Lung (tissue), 12 donors: ENCODE measurements around the gene PXN. TPM values are rescaled to one million over a fixed set of nuclear protein-coding genes. Genes with fewer than 3 reads are reported as not detected.

ENCODE experiments used
- ATAC-seq: fragments of 200-7000 bp; cut with Tn5 transposase; one replicate; pipeline ENCODE4 v1.9.1; 2020; ENCODE audit warnings: moderate number of reproducible peaks; ENCODE audit not compliant: insufficient read depth, low FRiP score
- DNase-seq, 3 donors: peaks; one replicate each; pipeline ENCODE4 v3.0.0-alpha.2; 2013 to 2017
- H3K27ac ChIP-seq, 2 donors: one replicate each; pipeline ENCODE4 v1.5.1; 2013; ENCODE audit warnings: mild to moderate bottlenecking in 2 of 2, moderate library complexity in 2 of 2, control low read depth in 1 of 2, inconsistent platforms in 1 of 2, low read depth in 1 of 2, low read length in 1 of 2
- H3K27me3 ChIP-seq, 3 donors: one replicate each; pipeline ENCODE4 v1.5.1; 2013; ENCODE audit warnings: low read length in 2 of 3; ENCODE audit not compliant: control insufficient read depth in 3 of 3, insufficient read depth in 3 of 3
- H3K36me3 ChIP-seq, 4 donors: one replicate each; pipeline ENCODE4 v1.5.1; 2013; ENCODE audit warnings: low read length in 4 of 4, mild to moderate bottlenecking in 1 of 4, moderate library complexity in 1 of 4; ENCODE audit not compliant: control insufficient read depth in 4 of 4, insufficient read depth in 4 of 4
- H3K4me1 ChIP-seq, 5 donors: one replicate each; pipeline ENCODE4 v1.5.1; 2013; ENCODE audit warnings: low read length in 5 of 5, mild to moderate bottlenecking in 2 of 5, moderate library complexity in 1 of 5; ENCODE audit not compliant: control insufficient read depth in 5 of 5, insufficient read depth in 5 of 5
- H3K4me3 ChIP-seq: one replicate; pipeline ENCODE4 v1.5.1; 2013; ENCODE audit warnings: mild to moderate bottlenecking, control low read depth, moderate library complexity
- H3K9ac ChIP-seq, 2 donors: one replicate each; pipeline ENCODE4 v1.5.1; 2013; ENCODE audit warnings: low read length in 2 of 2, control low read depth in 1 of 2; ENCODE audit not compliant: insufficient read depth in 1 of 2
- H3K9me3 ChIP-seq, 4 donors: one replicate each; pipeline ENCODE4 v1.5.1; 2013; ENCODE audit warnings: low read length in 3 of 4, mild to moderate bottlenecking in 1 of 4, moderate library complexity in 1 of 4; ENCODE audit not compliant: control insufficient read depth in 4 of 4, insufficient read depth in 3 of 4
- WGBS, 2 donors: extraction: QIAGEN DNeasy Blood & Tissue Kit; methylation state at CpG; one replicate each; pipeline ENCODE4 v1.1.7; 2013; 5-methylcytosine and 5-hydroxymethylcytosine counted together
- polyA plus RNA-seq, 2 donors: library from polyadenylated mRNA; stranded (reverse); fragments of 200-250 nt; gene quantifications; one replicate each; pipeline ENCODE4 v1.2.1, GENCODE V29; 2013
- total RNA-seq, 2 donors: library from RNA; depleted of rRNA in 1 of 2; stranded (reverse); fragments of >200 nt in 1 of 2; gene quantifications; one replicate each; pipeline ENCODE4 v1.2.1, GENCODE V29; 2014 to 2021
- TF ChIP-seq, protein P1 (sequence below): IDR thresholded peaks from 2 replicates; pipeline ENCODE4 v1.5.1; 2012; ENCODE audit warnings: mild to moderate bottlenecking; ENCODE audit errors: control extremely low read depth, extremely low read depth
- donor health status: control.
- donor health status: control.
- donor health status: Bipolar disorder and iron deficiency.
- donor health status: healthy.
- donor health status: DM: yes; HTN: yes; CAD: no.

Gene PXN
- total and polyA plus RNA-seq, 4 donors, result 81.1 to 117 (median 90.6) TPM

DNA sequence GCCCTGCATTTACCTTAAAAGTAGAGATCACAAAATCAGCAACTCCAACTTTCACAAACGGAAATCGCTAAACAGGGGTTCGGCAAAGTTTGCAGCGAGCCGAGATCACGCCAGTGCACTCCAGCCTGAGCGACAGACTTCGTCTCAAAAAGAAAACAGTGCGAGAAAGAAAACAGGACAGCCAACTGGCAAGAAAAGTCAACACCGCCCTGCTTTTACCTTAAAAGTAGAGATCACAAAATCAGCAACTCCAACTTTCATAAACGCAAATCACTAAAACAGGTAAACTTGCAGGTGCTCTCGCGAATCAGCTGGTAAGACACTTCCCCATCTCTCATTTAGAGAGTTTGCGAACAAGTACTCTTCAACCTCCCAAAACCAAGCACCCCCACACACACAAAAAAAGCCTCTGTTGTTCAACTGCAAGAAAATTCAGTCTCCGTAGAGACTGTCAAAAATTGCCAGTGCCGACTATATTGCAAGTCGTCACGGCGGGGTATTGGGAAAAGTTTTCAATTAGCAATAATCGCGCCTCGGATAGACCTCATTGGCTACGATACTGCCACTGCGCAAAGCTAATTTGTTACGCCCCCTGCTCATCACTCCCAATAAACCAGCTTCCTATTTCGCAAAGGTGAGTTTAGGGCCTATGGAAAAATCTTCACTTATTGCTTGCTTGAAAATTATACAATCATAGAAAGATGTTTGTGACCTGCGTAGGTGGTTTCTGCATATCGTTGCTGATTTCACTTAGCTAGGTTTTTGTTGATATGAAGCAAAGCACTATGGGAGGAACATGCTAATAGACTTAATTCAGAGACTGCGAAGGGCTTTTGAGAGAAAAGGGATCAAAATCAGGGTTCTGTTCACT is 27.4 kb upstream of the PXN start, which contains the start of gene RNU4-1:
RNU4-1 (minus strand) TSS at position 577 of the 871 bp plus-strand sequence.
- 1% methylated on average over 29 of the region's 29 CpGs for WGBS, 2 donors
- ATAC-seq, result peak; percentile 34
- DNase-seq, result peak; percentile 86 to 97 (median 94)
- Histone ChIP-seq H3K9ac (peak within 1 kb of the TSS; percentile 98 to 100), H3K4me1 (peaks cover 0 to 21% (median 0%) of the 10 kb centered on the region in 5 donors), H3K9me3 (no peaks in the 10 kb centered on the region), H3K36me3 (no peaks in the 10 kb centered on the region), H3K27me3 (no peaks in the 10 kb centered on the region), H3K4me3 (peak within 1 kb of the TSS; percentile 45), H3K27ac (peak within 1 kb of the TSS; percentile 97 to 98)
- TF ChIP-seq, protein P1, sequence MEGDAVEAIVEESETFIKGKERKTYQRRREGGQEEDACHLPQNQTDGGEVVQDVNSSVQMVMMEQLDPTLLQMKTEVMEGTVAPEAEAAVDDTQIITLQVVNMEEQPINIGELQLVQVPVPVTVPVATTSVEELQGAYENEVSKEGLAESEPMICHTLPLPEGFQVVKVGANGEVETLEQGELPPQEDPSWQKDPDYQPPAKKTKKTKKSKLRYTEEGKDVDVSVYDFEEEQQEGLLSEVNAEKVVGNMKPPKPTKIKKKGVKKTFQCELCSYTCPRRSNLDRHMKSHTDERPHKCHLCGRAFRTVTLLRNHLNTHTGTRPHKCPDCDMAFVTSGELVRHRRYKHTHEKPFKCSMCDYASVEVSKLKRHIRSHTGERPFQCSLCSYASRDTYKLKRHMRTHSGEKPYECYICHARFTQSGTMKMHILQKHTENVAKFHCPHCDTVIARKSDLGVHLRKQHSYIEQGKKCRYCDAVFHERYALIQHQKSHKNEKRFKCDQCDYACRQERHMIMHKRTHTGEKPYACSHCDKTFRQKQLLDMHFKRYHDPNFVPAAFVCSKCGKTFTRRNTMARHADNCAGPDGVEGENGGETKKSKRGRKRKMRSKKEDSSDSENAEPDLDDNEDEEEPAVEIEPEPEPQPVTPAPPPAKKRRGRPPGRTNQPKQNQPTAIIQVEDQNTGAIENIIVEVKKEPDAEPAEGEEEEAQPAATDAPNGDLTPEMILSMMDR, result no peak

DNA sequence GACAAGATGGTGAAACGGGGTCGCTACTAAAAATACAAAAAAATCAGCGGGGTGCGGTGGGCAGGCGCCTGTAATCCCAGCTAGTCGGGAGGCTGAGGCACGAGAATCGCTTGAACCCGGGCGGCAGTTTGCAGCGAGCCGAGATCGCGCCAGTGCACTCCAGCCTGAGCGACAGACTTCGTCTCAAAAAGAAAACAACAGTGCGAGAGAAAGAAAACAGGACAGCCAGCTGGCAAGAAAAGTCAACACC is 26.8 kb upstream of the PXN start:
- WGBS, 2 donors, result 0 to 1% methylated on average over 17 of the region's 17 CpGs
- Histone ChIP-seq H3K4me3 (peak overlapping the region; percentile 45), H3K27me3 (no peaks in the 10 kb centered on the region), H3K9me3 (no peaks in the 10 kb centered on the region), H3K36me3 (no peaks in the 10 kb centered on the region), H3K9ac (peak overlapping the region; percentile 98 to 100), H3K27ac (peak overlapping the region; percentile 97 to 98), H3K4me1 (peaks cover 0 to 21% (median 0%) of the 10 kb centered on the region in 5 donors)
- DNase-seq (no peak), ATAC-seq (no peak)
- TF ChIP-seq, protein P1, result no peak

DNA sequence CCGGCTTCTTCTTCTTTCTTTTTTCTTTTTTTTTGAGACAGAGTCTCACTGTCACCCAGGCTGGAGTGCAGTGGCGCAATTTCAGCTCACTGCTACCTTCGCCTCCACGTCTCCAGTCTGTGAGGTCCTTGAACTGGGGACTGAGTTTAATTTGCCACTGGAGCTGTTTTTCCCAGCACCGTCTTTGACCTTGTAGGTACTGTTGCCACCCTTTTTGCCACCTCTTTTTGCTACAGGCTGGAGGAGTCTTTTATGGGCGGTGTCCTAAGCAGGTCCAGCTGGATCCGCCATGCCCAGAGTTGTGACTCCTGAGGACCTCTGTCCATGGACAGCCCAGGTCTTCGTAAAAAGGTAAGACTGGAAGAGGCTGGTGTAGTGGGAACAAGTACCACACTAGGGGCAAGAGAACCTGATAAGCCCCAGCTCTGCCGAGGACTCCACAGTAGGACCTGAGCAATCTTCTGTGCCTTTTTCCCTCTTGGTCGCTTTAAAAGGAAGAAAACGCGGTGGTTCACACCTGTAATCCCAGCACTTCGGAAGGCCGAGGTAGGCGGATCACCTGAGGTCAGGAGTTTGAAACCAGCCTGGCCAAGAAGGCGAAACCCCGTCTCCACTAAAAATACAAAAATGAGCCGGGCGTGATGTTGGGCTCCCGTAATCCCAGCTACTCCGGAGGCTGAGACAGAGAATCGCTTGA is 25.2 kb upstream of the PXN start:
- DNase-seq (peak; percentile 23 to 40 (median 29)), ATAC-seq (no peak)
- peaks cover 0 to 21% (median 1%) of the 10 kb centered on the region in 5 donors for H3K4me1 ChIP-seq
- no peak overlapping the region for H3K4me3 ChIP-seq
- TF ChIP-seq, protein P1, result no peak
- no peaks in the 10 kb centered on the region for H3K27me3 ChIP-seq
- H3K9ac ChIP-seq, result peak overlapping the region; percentile 7 to 100
- peak overlapping the region; percentile 62 to 98 for H3K27ac ChIP-seq
- H3K9me3 ChIP-seq, result no peaks in the 10 kb centered on the region
- H3K36me3 ChIP-seq, result no peaks in the 10 kb centered on the region
- WGBS, 2 donors, result 22 to 23% methylated on average over 22 of the region's 22 CpGs
